H9 (cell line): ENCODE measurements around the gene RUBCN. TPM values are rescaled to one million over a fixed set of nuclear protein-coding genes. Genes with fewer than 3 reads are reported as not detected.

Experiments used
- DNase-seq: peaks from one replicate; pipeline ENCODE4 v3.0.0-alpha.2; 2017
- H2AFZ ChIP-seq: one replicate; pipeline ENCODE4 v1.6.1; 2013; ENCODE audit warnings: mild to moderate bottlenecking, low read length, control low read depth, moderate library complexity
- H2AK5ac ChIP-seq: 2 replicates; pipeline ENCODE4 v1.6.1; 2013; ENCODE audit warnings: low read length, control low read depth, mixed read lengths; ENCODE audit not compliant: insufficient read length
- H2BK120ac ChIP-seq: one replicate; pipeline ENCODE4 v1.6.1; 2013; ENCODE audit warnings: low read depth, mild to moderate bottlenecking, low read length, control low read depth, inconsistent platforms; ENCODE audit not compliant: poor library complexity, severe bottlenecking
- H2BK12ac ChIP-seq: 2 replicates; pipeline ENCODE4 v1.6.1; 2013; ENCODE audit warnings: low read length, control low read depth, mixed read lengths, low read depth; ENCODE audit not compliant: insufficient read length
- H2BK15ac ChIP-seq: 2 replicates; pipeline ENCODE4 v1.6.1; 2013; ENCODE audit warnings: low read depth, low read length, control low read depth
- H2BK20ac ChIP-seq: one replicate; pipeline ENCODE4 v1.6.1; 2013; ENCODE audit warnings: low read depth, mild to moderate bottlenecking, low read length, control low read depth, inconsistent platforms; ENCODE audit not compliant: poor library complexity, severe bottlenecking
- H2BK5ac ChIP-seq: 2 replicates; pipeline ENCODE4 v1.6.1; 2013; ENCODE audit warnings: low read length, control low read depth, mixed read lengths; ENCODE audit not compliant: insufficient read length
- H3K14ac ChIP-seq: 2 replicates; pipeline ENCODE4 v1.6.1; 2013; ENCODE audit warnings: low read length, control low read depth; ENCODE audit not compliant: insufficient read depth
- H3K18ac ChIP-seq: 2 replicates; pipeline ENCODE4 v1.6.1; 2013; ENCODE audit warnings: low read depth, mild to moderate bottlenecking, mixed read lengths, low read length, control low read depth; ENCODE audit not compliant: insufficient read length
- H3K23ac ChIP-seq: 2 replicates; pipeline ENCODE4 v1.6.1; 2013; ENCODE audit warnings: low read length, control low read depth, mixed read lengths, low read depth; ENCODE audit not compliant: insufficient read length
- H3K23me2 ChIP-seq: 2 replicates; pipeline ENCODE4 v1.6.1; 2013; ENCODE audit warnings: low read depth, mild to moderate bottlenecking, mixed read lengths, low read length, control low read depth; ENCODE audit not compliant: insufficient read length, poor library complexity, severe bottlenecking
- H3K27ac ChIP-seq: 2 replicates; pipeline ENCODE4 v1.5.1; 2013; ENCODE audit warnings: low read length, control low read depth, mixed read lengths, low read depth; ENCODE audit not compliant: insufficient read length
- H3K27me3 ChIP-seq: 2 replicates; pipeline ENCODE4 v1.6.1; 2013; ENCODE audit warnings: low read length, control low read depth, inconsistent platforms; ENCODE audit not compliant: insufficient read depth
- H3K4ac ChIP-seq: 2 replicates; pipeline ENCODE4 v1.6.1; 2013; ENCODE audit warnings: low read depth, mild to moderate bottlenecking, control low read depth, inconsistent platforms, low read length, moderate library complexity
- H3K4me1 ChIP-seq: 2 replicates; pipeline ENCODE4 v1.6.1; 2013; ENCODE audit warnings: low read length, control low read depth, inconsistent platforms; ENCODE audit not compliant: insufficient read depth
- H3K4me2 ChIP-seq: 2 replicates; pipeline ENCODE4 v1.6.1; 2013; ENCODE audit warnings: low read length, control low read depth, mixed read lengths; ENCODE audit not compliant: insufficient read length, insufficient read depth
- H3K56ac ChIP-seq: 2 replicates; pipeline ENCODE4 v1.6.1; 2013; ENCODE audit warnings: low read depth, mild to moderate bottlenecking, mixed read lengths, low read length, control low read depth; ENCODE audit not compliant: insufficient read length
- H3K79me1 ChIP-seq: 2 replicates; pipeline ENCODE4 v1.6.1; 2013; ENCODE audit warnings: low read depth, mild to moderate bottlenecking, moderate library complexity, low read length, control low read depth, inconsistent platforms; ENCODE audit not compliant: insufficient read depth, poor library complexity, severe bottlenecking
- H3K79me2 ChIP-seq: 2 replicates; pipeline ENCODE4 v1.6.1; 2013; ENCODE audit warnings: low read length, control low read depth, inconsistent platforms; ENCODE audit not compliant: insufficient read depth
- H3K9ac ChIP-seq: 2 replicates; pipeline ENCODE4 v1.6.1; 2013; ENCODE audit warnings: low read length, control low read depth, mixed read lengths; ENCODE audit not compliant: insufficient read length; ENCODE audit errors: extremely low read depth
- H3K9me3 ChIP-seq: one replicate; pipeline ENCODE4 v1.6.1; 2013; ENCODE audit warnings: low read depth, low read length, inconsistent platforms; ENCODE audit not compliant: control insufficient read depth
- H3T11ph ChIP-seq: one replicate; pipeline ENCODE4 v1.6.1; 2013; ENCODE audit warnings: mild to moderate bottlenecking, low read length, control low read depth, inconsistent platforms
- H4K20me1 ChIP-seq: one replicate; pipeline ENCODE4 v1.6.1; 2013; ENCODE audit not compliant: control insufficient read depth, insufficient read length, insufficient read depth
- H4K5ac ChIP-seq: 2 replicates; pipeline ENCODE4 v1.6.1; 2013; ENCODE audit warnings: low read depth, mild to moderate bottlenecking, mixed read lengths, low read length, control low read depth; ENCODE audit not compliant: insufficient read length
- H4K8ac ChIP-seq: replicated peaks from 2 replicates; pipeline ENCODE4 v1.6.1; 2013; ENCODE audit warnings: low read length, control low read depth, mixed read lengths, low read depth; ENCODE audit not compliant: insufficient read length
- H4K91ac ChIP-seq: 2 replicates; pipeline ENCODE4 v1.6.1; 2013; ENCODE audit warnings: low read depth, mild to moderate bottlenecking, moderate library complexity, mixed read lengths, low read length, control low read depth; ENCODE audit not compliant: insufficient read length
- H3K27ac Mint-ChIP-seq, 3 experiments: 2 replicates in 2 of 3; 3 replicates in 1 of 3; pipeline ENCODE4 v1.8.0; 2020 to 2021; ENCODE audit warnings: mixed read lengths in 3 of 3, mild to moderate bottlenecking in 1 of 3, moderate library complexity in 1 of 3
- H3K27me3 Mint-ChIP-seq: 2 replicates; pipeline ENCODE4 v1.8.0; 2021; ENCODE audit warnings: low read depth, mild to moderate bottlenecking, moderate library complexity, mixed read lengths
- H3K36me3 Mint-ChIP-seq, 3 experiments: 2 replicates in 2 of 3; 3 replicates in 1 of 3; pipeline ENCODE4 v1.8.0; 2020 to 2021; ENCODE audit warnings: low read depth in 3 of 3, mixed read lengths in 3 of 3; ENCODE audit not compliant: insufficient read depth in 1 of 3
- H3K4me1 Mint-ChIP-seq, 2 experiments: 2 replicates each; pipeline ENCODE4 v1.8.0; 2020; ENCODE audit warnings: mixed read lengths in 2 of 2
- H3K4me3 Mint-ChIP-seq, 2 experiments: 2 replicates in 1 of 2; 3 replicates in 1 of 2; pipeline ENCODE4 v1.8.0; 2020 to 2021; ENCODE audit warnings: mild to moderate bottlenecking in 2 of 2, mixed read lengths in 2 of 2, moderate library complexity in 1 of 2
- H3K9me3 Mint-ChIP-seq, 2 experiments: 2 replicates in 1 of 2; 3 replicates in 1 of 2; pipeline ENCODE4 v1.8.0; 2020; ENCODE audit warnings: mild to moderate bottlenecking in 2 of 2, mixed read lengths in 2 of 2, moderate library complexity in 1 of 2
- CTCF ChIP-seq: fragments of 200-600 bp; sonication (generic); conservative IDR thresholded peaks from 3 replicates; pipeline ENCODE4 v1.8.0; 2021; ENCODE audit warnings: antibody characterized with exemption, mild to moderate bottlenecking
- WGBS: extraction: QIAGEN DNeasy Blood & Tissue Kit; methylation state at CpG from one replicate; pipeline ENCODE4 v1.1.7; 2013; ENCODE audit warnings: missing lambda C conversion rate, low lambda C conversion rate, mixed read lengths; ENCODE audit not compliant: insufficient read length; ENCODE audit errors: extremely low coverage; 5-methylcytosine and 5-hydroxymethylcytosine counted together
- total RNA-seq: library from RNA; stranded (reverse); gene quantifications from 2 replicates; pipeline ENCODE4 v1.2.1, GENCODE V29; 2021

Gene RUBCN
- total RNA-seq, 1 experiment from 2014 or later: 17.7 TPM

- Histone ChIP-seq H2AFZ (no peak overlapping the region), H3K56ac (no peak overlapping the region), H4K8ac (no peak overlapping the region), H2BK15ac (no peak overlapping the region), H3K79me2 (no peaks in the 10 kb centered on the region), H2BK20ac (no peak overlapping the region), H2BK5ac (no peak overlapping the region), H3K4me2 (no peak overlapping the region), H3K9me3 (no peaks in the 10 kb centered on the region), H4K5ac (no peak overlapping the region), H3K4ac (no peak overlapping the region), H3K27ac (no peak overlapping the region), H2BK12ac (no peak overlapping the region), H3K4me1 (no peaks in the 10 kb centered on the region), H3K14ac (no peak overlapping the region), H3K9ac (no peak overlapping the region), H3K23ac (no peak overlapping the region), H4K91ac (no peak overlapping the region), H2AK5ac (no peak overlapping the region), H3K18ac (no peak overlapping the region), H4K20me1 (no peaks in the 10 kb centered on the region), H3K27me3 (no peaks in the 10 kb centered on the region), H2BK120ac (no peak overlapping the region), H3T11ph (no peak overlapping the region), H3K23me2 (no peaks in the 10 kb centered on the region), H3K79me1 (no peaks in the 10 kb centered on the region)
- no peak for DNase-seq
- H3K4me3 Mint-ChIP-seq: no peak overlapping the region
- no peaks in the 10 kb centered on the region for H3K9me3 Mint-ChIP-seq
- WGBS: no CpG with 5 or more reads among the region's 9 CpGs
- H3K27ac Mint-ChIP-seq: no peak overlapping the region
- TF ChIP-seq CTCF: no peak
- H3K27me3 Mint-ChIP-seq: no peaks in the 10 kb centered on the region
- peaks cover 33 to 67% (median 38%) of the 10 kb centered on the region in 3 experiments for H3K36me3 Mint-ChIP-seq
- no peaks in the 10 kb centered on the region for H3K4me1 Mint-ChIP-seq
These were observed 36.6 kb downstream of the RUBCN start for GRCh38 chr3:197700095-197700494.
